NCI-H1694 (cell line): Measurements from ENCODE around the gene IGF2R.
"Not testable (repeated sequence)": the region's sequence is repeated elsewhere in the genome, so short reads cannot be mapped to it uniquely, and the experiment has no call there.

ENCODE experiments used
- DNase-seq: peaks from one replicate; lab custom pipeline; 2025; lab: John Stamatoyannopoulos, UW

The IGF2R gene

DNA sequence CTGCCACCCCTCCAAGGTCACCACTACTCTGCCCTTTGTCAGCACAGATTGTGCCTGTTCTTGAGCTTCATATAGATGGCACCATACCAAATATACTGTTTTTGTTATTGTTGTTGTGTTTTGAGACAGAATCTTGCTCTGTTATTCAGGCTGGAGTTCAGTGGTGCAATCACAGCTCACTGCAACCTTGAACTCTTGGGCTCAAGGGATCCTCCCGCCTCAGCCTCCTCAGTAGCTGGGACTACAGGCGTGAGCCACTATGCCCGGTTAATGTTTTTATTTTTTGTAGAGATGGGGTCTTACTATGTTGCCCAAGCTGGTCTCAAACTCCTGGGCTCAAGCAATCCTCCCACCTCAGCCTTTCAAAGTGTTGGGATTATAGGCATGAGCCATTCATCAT lies 171.6 kb downstream of the IGF2R start:
- DNase-seq, result not testable (repeated sequence)

DNA sequence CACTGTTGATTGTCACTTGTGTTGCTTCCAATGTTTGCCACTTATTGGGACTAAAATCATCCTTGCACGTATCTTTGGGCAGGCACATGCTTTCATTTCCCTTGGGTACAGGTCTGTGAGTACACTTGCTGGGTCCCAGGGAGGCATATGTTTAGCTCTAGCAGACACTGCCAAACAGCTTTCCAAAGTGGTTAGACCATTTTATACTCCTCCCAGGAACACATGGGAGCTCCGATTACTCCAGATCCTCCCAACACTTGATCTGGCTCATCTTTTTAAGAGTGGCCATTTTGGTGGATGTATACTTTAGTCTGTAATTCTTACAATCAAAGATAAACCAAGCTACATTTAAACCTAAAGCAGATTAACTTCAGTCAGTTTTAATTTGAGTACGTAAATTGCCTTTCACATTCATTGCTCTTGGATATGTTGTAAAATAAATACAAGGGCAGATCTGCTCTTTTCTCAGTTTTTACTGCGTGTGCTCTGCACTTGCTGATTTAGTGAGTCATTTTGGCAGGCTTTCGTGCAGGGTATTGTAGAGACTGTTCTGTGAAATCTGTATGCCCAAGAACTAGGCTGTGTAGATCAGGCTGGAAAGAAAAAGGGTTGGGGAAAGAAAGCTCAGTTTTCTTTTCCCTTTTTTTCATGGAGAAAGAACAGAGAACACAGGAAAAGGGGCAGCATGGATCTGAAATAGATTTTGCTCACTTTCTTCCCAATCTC lies 172.3 kb downstream of the IGF2R start:
- DNase-seq, result no peak

DNA sequence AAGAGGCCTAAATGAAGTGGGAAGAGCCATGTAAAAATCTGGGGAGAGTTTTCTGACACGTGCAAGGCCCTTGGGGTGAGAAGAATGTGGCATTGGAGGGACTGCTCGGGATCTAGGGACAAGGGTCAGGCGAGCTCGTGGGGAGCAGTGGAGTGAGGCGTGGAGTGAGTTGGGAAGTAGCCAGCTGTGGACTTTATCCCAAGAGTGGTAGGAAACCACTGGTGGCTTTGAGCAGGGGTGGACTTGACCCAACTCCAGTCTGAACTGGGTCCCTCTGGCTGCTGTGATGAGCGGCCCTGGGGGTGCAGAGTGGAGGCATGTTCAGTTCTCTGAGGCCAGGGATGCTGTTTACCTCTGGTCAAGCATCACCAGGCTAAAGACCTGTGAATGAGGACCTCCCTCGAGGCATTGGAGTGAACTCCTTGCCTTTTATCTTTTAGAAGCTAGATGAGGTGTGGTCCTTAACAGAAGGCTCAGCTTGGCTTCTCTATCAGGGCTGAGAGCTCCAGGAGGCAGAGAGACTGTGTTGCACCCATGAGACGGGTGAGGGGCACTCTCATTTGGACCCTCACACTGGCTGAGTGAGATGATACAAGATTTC lies 173.3 kb downstream of the IGF2R start:
- no peak for DNase-seq

DNA sequence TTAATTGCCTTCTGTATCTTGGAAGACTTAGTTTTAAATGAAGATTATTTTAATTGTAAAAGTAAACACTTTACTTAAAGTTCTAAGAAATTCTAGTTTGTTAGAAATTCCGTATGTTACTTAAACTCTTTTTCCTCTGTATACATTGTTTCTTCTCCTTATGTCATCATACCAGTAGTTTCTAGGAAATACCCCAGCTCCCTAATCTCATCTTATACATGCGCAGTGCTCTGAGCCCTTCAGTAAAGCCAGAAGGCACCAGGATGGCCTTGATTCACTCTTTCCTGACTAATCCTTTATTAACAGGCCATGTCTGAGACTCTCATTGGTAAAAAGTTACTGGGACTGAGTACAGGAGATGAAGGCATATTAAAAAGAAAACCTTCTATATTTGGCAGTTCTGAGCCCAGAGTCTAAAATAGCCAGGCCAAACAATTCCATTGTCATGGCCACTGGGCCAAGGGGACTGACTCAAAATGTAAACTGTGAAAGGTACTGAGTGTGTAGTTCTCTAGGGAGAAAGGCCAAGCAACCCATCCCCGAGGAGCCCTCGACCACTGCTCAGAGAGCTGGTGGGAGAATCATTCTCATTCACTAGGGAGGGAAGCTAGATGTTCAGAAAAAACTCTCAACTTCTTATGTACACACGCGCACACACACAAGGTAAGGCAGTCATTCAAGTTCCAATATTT lies 177.7 kb downstream of the IGF2R start:
- DNase-seq, result no peak

DNA sequence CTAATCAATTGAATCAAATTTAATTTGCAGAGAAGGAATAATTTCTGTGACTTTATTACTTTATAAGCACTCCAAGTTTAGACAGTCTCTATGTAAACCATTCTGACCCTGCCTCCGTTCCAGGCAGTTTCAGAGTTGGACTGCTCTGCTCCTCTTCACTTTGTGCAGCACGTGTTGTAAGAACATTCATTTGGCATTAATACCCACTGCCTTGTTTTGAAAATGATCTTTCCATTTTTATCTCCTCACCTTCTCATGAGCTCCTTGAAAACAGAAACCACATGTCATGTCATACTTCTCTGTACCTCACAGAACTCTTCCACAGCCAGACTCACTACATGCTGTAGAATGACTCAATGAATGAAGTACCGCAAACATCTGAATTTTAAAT lies 178.3 kb downstream of the IGF2R start:
- DNase-seq, result no peak

DNA sequence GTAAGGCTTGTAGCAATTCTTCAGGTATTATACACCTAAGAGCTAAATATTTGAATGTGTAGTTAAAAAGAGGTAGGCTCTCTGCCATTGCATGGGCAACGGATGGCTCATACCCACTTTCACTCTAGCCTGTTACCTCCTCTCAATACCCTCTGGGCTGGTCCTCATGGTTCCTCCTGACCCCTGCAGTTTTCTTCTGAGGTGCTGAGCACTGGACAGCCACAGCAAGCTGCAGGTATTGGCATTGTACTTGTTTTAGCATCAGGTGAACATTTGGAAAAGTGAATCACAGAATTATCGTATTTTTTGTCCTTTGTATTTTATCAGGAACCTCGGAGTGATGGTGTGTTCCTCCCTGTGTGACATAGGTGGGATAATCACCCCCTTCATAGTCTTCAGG lies 185.6 kb downstream of the IGF2R start:
- no peak for DNase-seq

DNA sequence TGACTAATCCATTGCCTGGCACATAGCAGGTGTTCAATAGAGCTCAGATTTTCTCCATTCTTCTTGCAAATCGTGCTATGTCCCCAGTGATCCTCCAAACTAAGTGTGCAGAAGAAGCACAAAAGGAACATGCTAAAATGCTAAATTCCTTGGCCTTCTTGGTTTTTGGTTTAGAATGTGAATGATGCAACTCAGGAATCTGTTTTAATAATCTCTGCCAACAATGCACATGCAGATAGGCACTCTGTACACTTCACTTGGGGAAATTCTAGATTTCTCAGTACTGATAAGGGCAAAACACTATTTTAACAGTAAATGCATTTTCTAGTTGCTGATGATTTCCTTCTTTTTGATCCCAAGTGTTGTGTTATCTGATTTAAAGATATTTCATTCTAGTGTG lies 188.0 kb downstream of the IGF2R start:
- no peak for DNase-seq

DNA sequence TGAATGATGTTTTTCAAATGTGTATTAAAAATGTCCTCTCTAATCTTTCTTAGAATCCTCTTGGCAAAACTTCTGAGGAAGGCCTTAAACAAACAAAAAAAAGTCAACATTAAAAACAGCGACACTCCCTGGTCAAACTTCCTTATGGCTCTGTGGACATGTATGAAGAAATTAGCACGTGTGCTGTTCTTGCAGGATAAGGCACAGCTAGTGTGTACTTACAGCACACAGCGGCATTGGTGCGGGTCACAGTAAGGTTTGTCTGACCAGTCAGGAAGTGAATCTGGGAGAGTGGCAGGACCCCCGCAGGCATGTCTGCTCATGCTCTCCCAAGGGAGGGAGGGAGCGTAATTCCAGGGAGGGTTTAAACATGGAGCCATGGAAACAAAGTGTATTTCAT lies 191.6 kb downstream of the IGF2R start:
- DNase-seq, result no peak
